H9 (cell line): ENCODE data around the gene SOX3. TPM values are rescaled to one million over a fixed set of nuclear protein-coding genes. Genes with fewer than 3 reads are reported as not detected.

Experiments
- DNase-seq: peaks from one replicate; pipeline ENCODE4 v3.0.0-alpha.2; 2017
- H2AFZ ChIP-seq: one replicate; pipeline ENCODE4 v1.6.1; 2013; ENCODE audit warnings: mild to moderate bottlenecking, low read length, control low read depth, moderate library complexity
- H2AK5ac ChIP-seq: 2 replicates; pipeline ENCODE4 v1.6.1; 2013; ENCODE audit warnings: low read length, control low read depth, mixed read lengths; ENCODE audit not compliant: insufficient read length
- H2BK120ac ChIP-seq: one replicate; pipeline ENCODE4 v1.6.1; 2013; ENCODE audit warnings: low read depth, mild to moderate bottlenecking, low read length, control low read depth, inconsistent platforms; ENCODE audit not compliant: poor library complexity, severe bottlenecking
- H2BK12ac ChIP-seq: 2 replicates; pipeline ENCODE4 v1.6.1; 2013; ENCODE audit warnings: low read length, control low read depth, mixed read lengths, low read depth; ENCODE audit not compliant: insufficient read length
- H2BK15ac ChIP-seq: 2 replicates; pipeline ENCODE4 v1.6.1; 2013; ENCODE audit warnings: low read depth, low read length, control low read depth
- H2BK20ac ChIP-seq: one replicate; pipeline ENCODE4 v1.6.1; 2013; ENCODE audit warnings: low read depth, mild to moderate bottlenecking, low read length, control low read depth, inconsistent platforms; ENCODE audit not compliant: poor library complexity, severe bottlenecking
- H2BK5ac ChIP-seq: 2 replicates; pipeline ENCODE4 v1.6.1; 2013; ENCODE audit warnings: low read length, control low read depth, mixed read lengths; ENCODE audit not compliant: insufficient read length
- H3K14ac ChIP-seq: 2 replicates; pipeline ENCODE4 v1.6.1; 2013; ENCODE audit warnings: low read length, control low read depth; ENCODE audit not compliant: insufficient read depth
- H3K18ac ChIP-seq: 2 replicates; pipeline ENCODE4 v1.6.1; 2013; ENCODE audit warnings: low read depth, mild to moderate bottlenecking, mixed read lengths, low read length, control low read depth; ENCODE audit not compliant: insufficient read length
- H3K23ac ChIP-seq: 2 replicates; pipeline ENCODE4 v1.6.1; 2013; ENCODE audit warnings: low read length, control low read depth, mixed read lengths, low read depth; ENCODE audit not compliant: insufficient read length
- H3K23me2 ChIP-seq: 2 replicates; pipeline ENCODE4 v1.6.1; 2013; ENCODE audit warnings: low read depth, mild to moderate bottlenecking, mixed read lengths, low read length, control low read depth; ENCODE audit not compliant: insufficient read length, poor library complexity, severe bottlenecking
- H3K27ac ChIP-seq: 2 replicates; pipeline ENCODE4 v1.5.1; 2013; ENCODE audit warnings: low read length, control low read depth, mixed read lengths, low read depth; ENCODE audit not compliant: insufficient read length
- H3K27me3 ChIP-seq: 2 replicates; pipeline ENCODE4 v1.6.1; 2013; ENCODE audit warnings: low read length, control low read depth, inconsistent platforms; ENCODE audit not compliant: insufficient read depth
- H3K4ac ChIP-seq: 2 replicates; pipeline ENCODE4 v1.6.1; 2013; ENCODE audit warnings: low read depth, mild to moderate bottlenecking, control low read depth, inconsistent platforms, low read length, moderate library complexity
- H3K4me1 ChIP-seq: 2 replicates; pipeline ENCODE4 v1.6.1; 2013; ENCODE audit warnings: low read length, control low read depth, inconsistent platforms; ENCODE audit not compliant: insufficient read depth
- H3K4me2 ChIP-seq: 2 replicates; pipeline ENCODE4 v1.6.1; 2013; ENCODE audit warnings: low read length, control low read depth, mixed read lengths; ENCODE audit not compliant: insufficient read length, insufficient read depth
- H3K56ac ChIP-seq: 2 replicates; pipeline ENCODE4 v1.6.1; 2013; ENCODE audit warnings: low read depth, mild to moderate bottlenecking, mixed read lengths, low read length, control low read depth; ENCODE audit not compliant: insufficient read length
- H3K79me1 ChIP-seq: 2 replicates; pipeline ENCODE4 v1.6.1; 2013; ENCODE audit warnings: low read depth, mild to moderate bottlenecking, moderate library complexity, low read length, control low read depth, inconsistent platforms; ENCODE audit not compliant: insufficient read depth, poor library complexity, severe bottlenecking
- H3K79me2 ChIP-seq: 2 replicates; pipeline ENCODE4 v1.6.1; 2013; ENCODE audit warnings: low read length, control low read depth, inconsistent platforms; ENCODE audit not compliant: insufficient read depth
- H3K9ac ChIP-seq: 2 replicates; pipeline ENCODE4 v1.6.1; 2013; ENCODE audit warnings: low read length, control low read depth, mixed read lengths; ENCODE audit not compliant: insufficient read length; ENCODE audit errors: extremely low read depth
- H3K9me3 ChIP-seq: one replicate; pipeline ENCODE4 v1.6.1; 2013; ENCODE audit warnings: low read depth, low read length, inconsistent platforms; ENCODE audit not compliant: control insufficient read depth
- H3T11ph ChIP-seq: one replicate; pipeline ENCODE4 v1.6.1; 2013; ENCODE audit warnings: mild to moderate bottlenecking, low read length, control low read depth, inconsistent platforms
- H4K20me1 ChIP-seq: one replicate; pipeline ENCODE4 v1.6.1; 2013; ENCODE audit not compliant: control insufficient read depth, insufficient read length, insufficient read depth
- H4K5ac ChIP-seq: 2 replicates; pipeline ENCODE4 v1.6.1; 2013; ENCODE audit warnings: low read depth, mild to moderate bottlenecking, mixed read lengths, low read length, control low read depth; ENCODE audit not compliant: insufficient read length
- H4K8ac ChIP-seq: replicated peaks from 2 replicates; pipeline ENCODE4 v1.6.1; 2013; ENCODE audit warnings: low read length, control low read depth, mixed read lengths, low read depth; ENCODE audit not compliant: insufficient read length
- H4K91ac ChIP-seq: 2 replicates; pipeline ENCODE4 v1.6.1; 2013; ENCODE audit warnings: low read depth, mild to moderate bottlenecking, moderate library complexity, mixed read lengths, low read length, control low read depth; ENCODE audit not compliant: insufficient read length
- H3K27ac Mint-ChIP-seq, 3 experiments: 2 replicates in 2 of 3; 3 replicates in 1 of 3; pipeline ENCODE4 v1.8.0; 2020 to 2021; ENCODE audit warnings: mixed read lengths in 3 of 3, mild to moderate bottlenecking in 1 of 3, moderate library complexity in 1 of 3
- H3K27me3 Mint-ChIP-seq: 2 replicates; pipeline ENCODE4 v1.8.0; 2021; ENCODE audit warnings: low read depth, mild to moderate bottlenecking, moderate library complexity, mixed read lengths
- H3K36me3 Mint-ChIP-seq, 3 experiments: 2 replicates in 2 of 3; 3 replicates in 1 of 3; pipeline ENCODE4 v1.8.0; 2020 to 2021; ENCODE audit warnings: low read depth in 3 of 3, mixed read lengths in 3 of 3; ENCODE audit not compliant: insufficient read depth in 1 of 3
- H3K4me1 Mint-ChIP-seq, 2 experiments: 2 replicates each; pipeline ENCODE4 v1.8.0; 2020; ENCODE audit warnings: mixed read lengths in 2 of 2
- H3K4me3 Mint-ChIP-seq, 2 experiments: 2 replicates in 1 of 2; 3 replicates in 1 of 2; pipeline ENCODE4 v1.8.0; 2020 to 2021; ENCODE audit warnings: mild to moderate bottlenecking in 2 of 2, mixed read lengths in 2 of 2, moderate library complexity in 1 of 2
- H3K9me3 Mint-ChIP-seq, 2 experiments: 2 replicates in 1 of 2; 3 replicates in 1 of 2; pipeline ENCODE4 v1.8.0; 2020; ENCODE audit warnings: mild to moderate bottlenecking in 2 of 2, mixed read lengths in 2 of 2, moderate library complexity in 1 of 2
- WGBS: extraction: QIAGEN DNeasy Blood & Tissue Kit; methylation state at CpG from one replicate; pipeline ENCODE4 v1.1.7; 2013; ENCODE audit warnings: missing lambda C conversion rate, low lambda C conversion rate, mixed read lengths; ENCODE audit not compliant: insufficient read length; ENCODE audit errors: extremely low coverage; 5-methylcytosine and 5-hydroxymethylcytosine counted together
- total RNA-seq: library from RNA; stranded (reverse); gene quantifications from 2 replicates; pipeline ENCODE4 v1.2.1, GENCODE V29; 2021
- TF ChIP-seq, protein P1 (sequence below): fragments of 200-600 bp; sonication (generic); conservative IDR thresholded peaks from 3 replicates; pipeline ENCODE4 v1.8.0; 2021; ENCODE audit warnings: antibody characterized with exemption, mild to moderate bottlenecking

Gene SOX3
- total RNA-seq, 1 experiment from 2014 or later: 7.7 TPM

DNA sequence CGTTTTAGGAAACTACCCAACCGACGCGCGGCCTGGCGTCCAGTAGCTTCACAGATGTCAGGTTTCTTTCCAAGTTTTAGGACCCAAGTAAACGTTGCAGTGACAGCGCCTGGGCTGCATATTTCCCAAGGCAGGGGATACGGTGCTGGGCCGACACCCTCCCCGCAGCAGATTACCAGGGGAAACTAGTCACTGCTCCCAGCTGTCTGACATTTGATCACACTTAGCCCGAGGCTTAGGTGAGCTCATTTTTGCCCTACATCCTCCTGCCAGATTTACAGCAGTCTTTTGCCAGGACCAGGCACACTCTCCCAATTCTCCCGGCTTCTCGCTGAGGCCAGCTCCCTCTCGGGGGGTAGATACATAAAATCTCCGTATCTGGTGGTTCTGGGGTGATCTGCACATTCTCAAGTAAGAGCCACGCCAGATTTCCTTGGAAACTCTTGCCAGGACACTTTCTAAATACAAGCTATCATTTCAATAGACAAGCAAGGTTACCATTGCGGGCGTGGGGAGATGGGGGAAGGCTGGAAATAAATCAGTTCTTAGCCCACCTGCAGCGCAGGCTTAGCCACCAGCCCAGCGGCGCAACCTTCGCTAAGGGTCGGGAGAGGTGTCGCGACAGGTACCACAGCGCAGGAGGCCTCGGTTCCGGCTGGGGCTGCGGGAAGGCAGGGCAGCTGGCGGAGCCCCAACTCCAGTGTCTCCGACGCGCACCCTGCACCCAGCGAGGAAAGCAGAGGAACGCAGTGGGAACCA is 2.5 kb upstream of the SOX3 start:
- Histone ChIP-seq H2AFZ (no peak overlapping the region), H4K20me1 (no peaks in the 10 kb centered on the region), H3K4ac (no peak overlapping the region), H3K56ac (no peak overlapping the region), H3K27ac (no peak overlapping the region), H2BK12ac (no peak overlapping the region), H3K79me2 (no peaks in the 10 kb centered on the region), H4K5ac (no peak overlapping the region), H3K9me3 (no peaks in the 10 kb centered on the region), H3K79me1 (no peaks in the 10 kb centered on the region), H4K91ac (no peak overlapping the region), H3K9ac (no peak overlapping the region), H3K23me2 (peaks cover 29% of the 10 kb centered on the region), H2BK15ac (no peak overlapping the region), H3T11ph (no peak overlapping the region), H3K14ac (no peak overlapping the region; the same call in 1 of the 2 replicates), H3K27me3 (peaks cover 25% of the 10 kb centered on the region; the same call in 1 of the 2 replicates), H3K4me2 (peak overlapping the region; percentile 81), H3K18ac (no peak overlapping the region), H3K23ac (no peak overlapping the region), H4K8ac (no peak overlapping the region), H2BK5ac (no peak overlapping the region), H2BK120ac (no peak overlapping the region), H3K4me1 (no peaks in the 10 kb centered on the region; the same call in 1 of the 2 replicates), H2BK20ac (no peak overlapping the region), H2AK5ac (no peak overlapping the region)
- Mint-ChIP-seq H3K27ac (no peak overlapping the region), H3K27me3 (peaks cover 94% of the 10 kb centered on the region), H3K9me3 (peaks cover 10 to 15% of the 10 kb centered on the region in 2 experiments), H3K4me1 (peaks cover 57 to 59% of the 10 kb centered on the region in 2 experiments), H3K36me3 (peaks cover 0 to 11% (median 10%) of the 10 kb centered on the region in 3 experiments; a peak in 5 of 7 replicates), H3K4me3 (peak overlapping the region; percentile 51 to 82)
- TF ChIP-seq, protein P1, sequence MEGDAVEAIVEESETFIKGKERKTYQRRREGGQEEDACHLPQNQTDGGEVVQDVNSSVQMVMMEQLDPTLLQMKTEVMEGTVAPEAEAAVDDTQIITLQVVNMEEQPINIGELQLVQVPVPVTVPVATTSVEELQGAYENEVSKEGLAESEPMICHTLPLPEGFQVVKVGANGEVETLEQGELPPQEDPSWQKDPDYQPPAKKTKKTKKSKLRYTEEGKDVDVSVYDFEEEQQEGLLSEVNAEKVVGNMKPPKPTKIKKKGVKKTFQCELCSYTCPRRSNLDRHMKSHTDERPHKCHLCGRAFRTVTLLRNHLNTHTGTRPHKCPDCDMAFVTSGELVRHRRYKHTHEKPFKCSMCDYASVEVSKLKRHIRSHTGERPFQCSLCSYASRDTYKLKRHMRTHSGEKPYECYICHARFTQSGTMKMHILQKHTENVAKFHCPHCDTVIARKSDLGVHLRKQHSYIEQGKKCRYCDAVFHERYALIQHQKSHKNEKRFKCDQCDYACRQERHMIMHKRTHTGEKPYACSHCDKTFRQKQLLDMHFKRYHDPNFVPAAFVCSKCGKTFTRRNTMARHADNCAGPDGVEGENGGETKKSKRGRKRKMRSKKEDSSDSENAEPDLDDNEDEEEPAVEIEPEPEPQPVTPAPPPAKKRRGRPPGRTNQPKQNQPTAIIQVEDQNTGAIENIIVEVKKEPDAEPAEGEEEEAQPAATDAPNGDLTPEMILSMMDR: no peak
- DNase-seq: peak; percentile 28
- no CpG with 5 or more reads among the region's 36 CpGs for WGBS
